Retinal pigment epithelial cell (primary cell): Measurements from ENCODE around the gene RIN3.

Experiments used
- DNase-seq: peaks from one replicate; pipeline ENCODE4 v3.0.0-alpha.2; 2010; ENCODE audit warnings: low read depth
- H3K4me3 ChIP-seq: 2 replicates; pipeline ENCODE4 v1.5.1; 2011; ENCODE audit warnings: mild to moderate bottlenecking, low read length, control low read depth, moderate library complexity
- TF ChIP-seq, protein P1 (sequence below): conservative IDR thresholded peaks from 2 replicates; pipeline ENCODE4 v1.5.1; 2011; ENCODE audit warnings: low read depth, low read length, control low read depth, inconsistent platforms

RIN3 gene

DNA sequence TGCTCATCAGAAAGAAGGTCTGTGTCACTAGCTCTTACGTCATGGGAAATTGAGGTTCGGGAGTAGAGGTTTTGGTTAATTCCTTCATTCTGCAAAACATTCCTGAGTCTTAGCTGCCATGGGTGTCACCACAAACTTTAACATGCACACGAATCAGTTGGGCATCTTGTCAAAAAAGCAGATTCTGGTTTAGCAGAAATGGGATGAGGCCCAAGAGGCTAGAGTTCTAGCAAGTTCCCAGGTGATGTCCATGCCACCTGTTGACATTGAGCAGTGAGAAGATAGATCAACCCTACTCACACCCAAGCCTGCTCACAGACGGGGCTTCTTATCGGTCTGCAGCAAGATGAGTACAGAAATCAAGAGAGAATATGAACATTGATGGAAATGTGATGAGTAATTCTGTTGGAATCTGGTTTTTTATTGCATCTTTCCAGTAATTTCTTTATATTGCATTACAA is 11.7 kb upstream of the RIN3 start:
- TF ChIP-seq, protein P1, sequence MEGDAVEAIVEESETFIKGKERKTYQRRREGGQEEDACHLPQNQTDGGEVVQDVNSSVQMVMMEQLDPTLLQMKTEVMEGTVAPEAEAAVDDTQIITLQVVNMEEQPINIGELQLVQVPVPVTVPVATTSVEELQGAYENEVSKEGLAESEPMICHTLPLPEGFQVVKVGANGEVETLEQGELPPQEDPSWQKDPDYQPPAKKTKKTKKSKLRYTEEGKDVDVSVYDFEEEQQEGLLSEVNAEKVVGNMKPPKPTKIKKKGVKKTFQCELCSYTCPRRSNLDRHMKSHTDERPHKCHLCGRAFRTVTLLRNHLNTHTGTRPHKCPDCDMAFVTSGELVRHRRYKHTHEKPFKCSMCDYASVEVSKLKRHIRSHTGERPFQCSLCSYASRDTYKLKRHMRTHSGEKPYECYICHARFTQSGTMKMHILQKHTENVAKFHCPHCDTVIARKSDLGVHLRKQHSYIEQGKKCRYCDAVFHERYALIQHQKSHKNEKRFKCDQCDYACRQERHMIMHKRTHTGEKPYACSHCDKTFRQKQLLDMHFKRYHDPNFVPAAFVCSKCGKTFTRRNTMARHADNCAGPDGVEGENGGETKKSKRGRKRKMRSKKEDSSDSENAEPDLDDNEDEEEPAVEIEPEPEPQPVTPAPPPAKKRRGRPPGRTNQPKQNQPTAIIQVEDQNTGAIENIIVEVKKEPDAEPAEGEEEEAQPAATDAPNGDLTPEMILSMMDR = no peak
- DNase-seq = no peak
- H3K4me3 ChIP-seq = no peak overlapping the region

DNA sequence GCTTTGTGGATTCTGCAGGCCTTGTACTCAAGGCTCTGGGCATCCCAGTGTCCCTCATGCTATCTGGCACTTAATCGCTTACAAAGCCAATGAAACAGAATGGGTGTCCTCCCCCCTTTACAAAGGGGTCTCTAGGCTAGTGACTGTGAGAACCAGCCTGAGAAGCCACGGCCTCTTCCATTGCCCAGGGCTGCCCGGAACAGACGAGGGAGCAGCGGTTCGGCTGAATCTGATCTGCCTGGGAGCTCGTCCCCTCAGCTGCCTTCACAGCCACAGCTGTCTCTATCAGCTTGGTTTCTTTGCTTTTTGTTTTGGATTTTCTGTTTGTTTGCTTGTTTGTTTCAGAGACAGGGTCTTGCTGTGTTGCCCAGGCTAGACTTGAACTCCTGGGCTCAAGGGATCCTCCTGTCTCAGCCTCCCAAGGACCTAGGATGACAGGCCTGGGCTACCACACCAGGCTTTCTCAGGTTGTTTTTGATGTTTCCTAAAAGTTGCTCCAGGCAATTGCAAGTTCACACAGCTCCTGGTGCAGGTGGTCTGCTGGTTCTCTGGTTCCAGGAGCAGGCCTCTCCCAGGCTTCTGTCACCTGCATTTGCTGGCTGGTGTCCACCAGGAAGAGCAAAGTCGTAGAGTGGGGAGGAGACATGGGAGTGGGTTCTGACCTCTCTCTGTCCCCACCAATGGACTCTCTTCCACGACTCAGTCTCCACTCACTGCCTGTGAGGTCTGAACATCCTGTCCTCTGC is 10.9 kb upstream of the RIN3 start:
- TF ChIP-seq, protein P1 = no peak
- no peak overlapping the region for H3K4me3 ChIP-seq
- no peak for DNase-seq

DNA sequence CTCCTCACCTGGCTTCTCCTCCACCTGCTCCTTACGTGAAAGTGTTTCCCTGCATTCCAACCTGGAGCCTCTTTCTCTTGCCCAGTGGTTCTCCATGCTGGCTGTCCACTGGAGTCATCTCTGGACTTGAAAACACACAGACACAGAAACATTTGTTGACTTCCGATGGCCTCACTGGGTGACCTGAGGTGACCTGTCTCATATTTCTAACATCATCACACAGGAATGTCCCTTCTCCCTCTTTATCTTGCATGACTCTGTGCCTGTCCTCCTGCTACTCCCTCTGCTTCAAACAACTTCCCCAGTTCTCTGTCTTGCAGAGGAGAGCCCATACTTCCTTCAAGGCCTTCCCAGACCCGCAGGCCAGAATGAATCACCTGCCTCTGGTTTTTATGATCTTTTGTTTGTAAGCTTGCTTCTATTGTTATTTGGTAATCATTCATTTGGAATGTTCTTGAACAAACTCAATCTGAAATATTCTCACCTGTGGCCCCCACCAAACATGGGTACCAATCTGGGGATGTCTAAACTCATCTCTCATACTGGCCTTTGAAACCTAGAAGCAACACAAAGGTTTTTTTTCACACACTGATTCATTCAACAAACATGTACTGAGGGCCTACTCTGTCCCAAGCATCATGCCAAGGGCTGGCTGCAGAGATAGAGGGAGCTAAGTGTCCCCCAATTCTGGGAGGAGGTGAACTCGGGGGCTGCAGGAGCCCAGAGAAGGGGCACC is 9.7 kb upstream of the RIN3 start:
- TF ChIP-seq, protein P1 = no peak
- DNase-seq = no peak
- no peak overlapping the region for H3K4me3 ChIP-seq

DNA sequence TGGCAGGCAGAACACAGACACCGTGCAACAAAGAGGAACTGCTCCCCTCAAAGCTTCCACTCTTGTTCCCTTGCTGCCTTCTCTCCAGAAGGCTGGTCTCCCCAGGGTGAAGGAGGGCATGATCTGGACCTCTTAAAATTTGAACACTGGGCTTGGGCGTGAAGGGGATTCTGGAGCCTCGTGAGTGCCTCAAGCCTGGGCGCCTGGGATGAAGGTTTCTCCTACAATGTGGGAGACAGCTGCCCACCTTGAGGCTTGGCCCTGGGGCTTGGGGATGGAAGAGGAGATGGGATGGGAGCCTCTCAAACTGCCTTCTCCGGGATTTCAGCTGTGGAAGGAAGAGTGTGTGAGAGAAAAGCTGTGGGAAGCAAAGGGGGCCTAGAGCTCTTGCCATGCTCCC is 7.8 kb upstream of the RIN3 start:
- TF ChIP-seq, protein P1 = no peak
- no peak overlapping the region for H3K4me3 ChIP-seq
- DNase-seq = no peak

- no peak for DNase-seq
- no peak overlapping the region for H3K4me3 ChIP-seq
- TF ChIP-seq, protein P1 = no peak
Observed at GRCh38 chr14:92506231-92506630, 7.3 kb upstream of the RIN3 start.

- no peak overlapping the region for H3K4me3 ChIP-seq
- no peak for DNase-seq
- TF ChIP-seq, protein P1 = no peak
Observed at GRCh38 chr14:92507174-92507768, 6.3 kb upstream of the RIN3 start.
